22Rv1 (cell line): ENCODE measurements around the gene LENG8.

ENCODE experiments used
- ZFX ChIP-seq: fragments of 450-650 bp; IDR thresholded peaks from 2 replicates; pipeline ENCODE4 v1.6.1; 2017; ENCODE audit warnings: antibody characterized with exemption, borderline replicate concordance
- TF ChIP-seq, protein P1 (sequence below): fragments of 450-650 bp; IDR thresholded peaks from 2 replicates; pipeline ENCODE4 v1.5.1; 2017; ENCODE audit warnings: mild to moderate bottlenecking

DNA sequence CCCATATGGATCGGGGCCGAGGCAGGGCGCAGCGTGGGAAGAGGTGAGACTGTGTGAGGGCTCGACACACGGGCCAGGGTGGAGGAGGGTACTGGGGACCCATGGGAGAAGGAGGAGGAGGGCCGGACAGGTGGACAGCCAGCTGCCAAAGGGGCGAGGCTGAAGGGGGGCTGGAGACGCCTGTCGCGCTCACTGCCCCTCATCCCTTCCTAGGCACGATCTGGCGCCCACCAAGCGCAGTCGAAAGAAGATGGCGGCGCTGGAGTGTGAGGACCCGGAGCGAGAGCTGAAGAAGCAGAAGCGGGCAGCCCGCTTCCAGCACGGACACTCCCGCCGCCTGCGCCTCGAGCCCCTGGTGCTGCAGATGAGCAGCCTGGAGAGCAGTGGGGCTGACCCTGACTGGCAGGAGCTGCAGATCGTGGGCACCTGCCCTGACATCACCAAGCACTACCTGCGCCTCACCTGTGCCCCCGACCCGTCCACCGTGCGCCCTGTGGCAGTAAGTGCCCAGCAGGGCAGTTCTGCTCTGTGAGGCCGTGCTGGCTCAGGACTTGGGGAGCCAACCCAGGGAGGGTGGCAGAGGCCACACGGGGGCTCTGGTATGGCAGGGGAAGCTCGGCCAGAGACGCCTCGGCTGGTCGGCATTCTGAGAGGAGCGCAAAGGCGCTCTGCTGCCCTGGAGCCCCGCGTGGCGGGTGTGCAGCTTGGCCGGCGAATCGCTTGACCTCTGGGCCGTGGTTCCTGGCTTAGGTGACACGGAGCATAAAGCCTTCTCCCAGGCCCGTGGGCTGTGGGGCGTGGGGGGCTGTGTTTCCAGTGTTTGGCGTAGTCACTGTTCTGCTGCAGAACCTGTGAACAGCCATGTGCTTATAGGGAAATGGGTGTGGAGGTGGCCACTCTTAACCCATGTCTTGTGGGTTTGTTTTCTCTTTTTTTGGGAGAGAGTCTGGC is 7.7 kb downstream of the LENG8 start:
- TF ChIP-seq, protein P1, sequence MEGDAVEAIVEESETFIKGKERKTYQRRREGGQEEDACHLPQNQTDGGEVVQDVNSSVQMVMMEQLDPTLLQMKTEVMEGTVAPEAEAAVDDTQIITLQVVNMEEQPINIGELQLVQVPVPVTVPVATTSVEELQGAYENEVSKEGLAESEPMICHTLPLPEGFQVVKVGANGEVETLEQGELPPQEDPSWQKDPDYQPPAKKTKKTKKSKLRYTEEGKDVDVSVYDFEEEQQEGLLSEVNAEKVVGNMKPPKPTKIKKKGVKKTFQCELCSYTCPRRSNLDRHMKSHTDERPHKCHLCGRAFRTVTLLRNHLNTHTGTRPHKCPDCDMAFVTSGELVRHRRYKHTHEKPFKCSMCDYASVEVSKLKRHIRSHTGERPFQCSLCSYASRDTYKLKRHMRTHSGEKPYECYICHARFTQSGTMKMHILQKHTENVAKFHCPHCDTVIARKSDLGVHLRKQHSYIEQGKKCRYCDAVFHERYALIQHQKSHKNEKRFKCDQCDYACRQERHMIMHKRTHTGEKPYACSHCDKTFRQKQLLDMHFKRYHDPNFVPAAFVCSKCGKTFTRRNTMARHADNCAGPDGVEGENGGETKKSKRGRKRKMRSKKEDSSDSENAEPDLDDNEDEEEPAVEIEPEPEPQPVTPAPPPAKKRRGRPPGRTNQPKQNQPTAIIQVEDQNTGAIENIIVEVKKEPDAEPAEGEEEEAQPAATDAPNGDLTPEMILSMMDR, result no peak
- TF ChIP-seq ZFX, result no peak
